Stimulated activated CD4-positive, alpha-beta T cell treated with anti-CD3 and anti-CD28 coated beads, Interleukin-4, amount 100 ng/mL, for 48 hours (primary cell): ENCODE results near the gene LIMCH1.
"Not testable (repeated sequence)": the region's sequence is repeated elsewhere in the genome, so short reads cannot be mapped to it uniquely, and the experiment has no call there.

Experiments
- DNase-seq, 2 donors: peaks; one replicate each; pipeline ENCODE4 v3.0.0-alpha.2; 2020; ENCODE audit warnings: low read depth in 2 of 2

Gene LIMCH1

GRCh38 chr4:41723286-41723685, 185.3 kb downstream of the LIMCH1 start:
- no peak for DNase-seq

GRCh38 chr4:41725254-41725653, 187.3 kb downstream of the LIMCH1 start:
- DNase-seq, result no peak

- DNase-seq, result no peak
These were observed 190.1 kb downstream of the LIMCH1 start for GRCh38 chr4:41727861-41728572.

- no peak for DNase-seq
These were observed 190.6 kb downstream of the LIMCH1 start for GRCh38 chr4:41728573-41728913.

GRCh38 chr4:41731569-41732126, 193.7 kb downstream of the LIMCH1 start:
- DNase-seq, result no peak

GRCh38 chr4:41734371-41734770, 196.4 kb downstream of the LIMCH1 start:
- DNase-seq, result no peak

- not testable (repeated sequence) for DNase-seq
These were observed 199.5 kb downstream of the LIMCH1 start for GRCh38 chr4:41737491-41737890.

GRCh38 chr4:41741354-41741753, 203.4 kb downstream of the LIMCH1 start:
- DNase-seq, result no peak

GRCh38 chr4:41744572-41745291, 206.8 kb downstream of the LIMCH1 start:
- DNase-seq, result no peak

GRCh38 chr4:41745292-41746024, 207.5 kb downstream of the LIMCH1 start:
- DNase-seq, result no peak

GRCh38 chr4:41746025-41746439, 208.1 kb downstream of the LIMCH1 start:
- no peak for DNase-seq

- DNase-seq, result no peak
These were observed 208.7 kb downstream of the LIMCH1 start for GRCh38 chr4:41746440-41747229.

GRCh38 chr4:41747230-41748055, 209.5 kb downstream of the LIMCH1 start:
- no peak for DNase-seq

GRCh38 chr4:41748074-41748570, 210.2 kb downstream of the LIMCH1 start:
- DNase-seq, result no peak

GRCh38 chr4:41748571-41749475, 210.9 kb downstream of the LIMCH1 start, which contains the start of gene PHOX2B:
TSS of gene PHOX2B (minus strand) at chr4:41748725. CDS start at chr4:41748610, 115 bp downstream.
- DNase-seq, result no peak

GRCh38 chr4:41749631-41750039, 211.7 kb downstream of the LIMCH1 start:
- no peak for DNase-seq
